A549 (cell line): ENCODE results near the gene P2RY1. TPM values are rescaled to one million over a fixed set of nuclear protein-coding genes. Genes with fewer than 3 reads are reported as not detected.

ENCODE experiments used
- ATAC-seq, 2 experiments: fragments of 200-7000 bp in 1 of 2; fragments of >200 bp in 1 of 2; cut with Nextera tagmentation in 1 of 2; cut with Tn5 transposase in 1 of 2; 3 replicates each; pipeline versions ENCODE4 v1.8.0 to v1.9.1; 2018 to 2020; ENCODE audit warnings: mild to moderate bottlenecking in 1 of 2, moderate library complexity in 1 of 2
- CTCF ChIA-PET: fragments of 300-600 bp; sonication (Branson Sonifier 250); formaldehyde crosslinking; extraction: SDS; loops from one replicate; lab custom pipeline; 2021; ENCODE audit warnings: antibody characterized with exemption, inconsistent platforms; lab: Yijun Ruan, JAX
- POLR2A ChIA-PET: fragments of 350-600 bp; formaldehyde crosslinking; extraction: SDS; loops from one replicate; lab custom pipeline; 2021; ENCODE audit warnings: antibody characterized with exemption, inconsistent platforms; lab: Yijun Ruan, JAX
- DNase-seq, 2 experiments: peaks; one replicate each; pipeline versions ENCODE4 v3.0.0 to v3.0.0-alpha.2; 2011 to 2016; ENCODE audit warnings: low read depth in 1 of 2, low spot score in 1 of 2
- FAIRE-seq: peaks from 2 replicates; lab custom pipeline; 2011; peaks lifted over from hg19 to GRCh38; lab: Jason Lieb, UNC
- H3K27ac ChIP-seq, 2 experiments: fragments of >200 bp; sonication (Bioruptor Twin); formaldehyde crosslinking; 3 replicates each; pipeline ENCODE4 v1.5.1; 2016 to 2017
- H3K4me1 ChIP-seq: fragments of >200 bp; sonication (Bioruptor Twin); formaldehyde crosslinking; 3 replicates; pipeline ENCODE4 v1.6.1; 2016
- H3K4me2 ChIP-seq: fragments of >200 bp; sonication (Bioruptor Twin); formaldehyde crosslinking; 3 replicates; pipeline ENCODE4 v1.6.1; 2016
- H3K4me3 ChIP-seq: fragments of >200 bp; sonication (Bioruptor Twin); formaldehyde crosslinking; 3 replicates; pipeline ENCODE4 v1.5.1; 2016
- H3K9me3 ChIP-seq: fragments of >200 bp; sonication (Bioruptor Twin); formaldehyde crosslinking; 3 replicates; pipeline ENCODE4 v1.6.1; 2016
- BHLHE40 ChIP-seq: IDR thresholded peaks from 2 replicates; pipeline ENCODE4 v1.6.1; 2012; ENCODE audit warnings: low read depth, low read length, inconsistent platforms
- CBX2 ChIP-seq: fragments of 200-600 bp; sonication (generic); IDR thresholded peaks from 2 replicates; pipeline ENCODE4 v1.6.1; 2016; ENCODE audit warnings: low read depth, mild to moderate bottlenecking, borderline replicate concordance
- CBX8 ChIP-seq: fragments of 200-600 bp; sonication (generic); IDR thresholded peaks from 2 replicates; pipeline ENCODE4 v1.6.1; 2016
- CEBPB ChIP-seq, 2 experiments: fragments of >200 bp in 1 of 2; sonication (Bioruptor Twin) in 1 of 2; formaldehyde crosslinking in 1 of 2; IDR thresholded peaks; 2 replicates each; pipeline ENCODE4 v1.6.1; 2012 to 2016
- EP300 ChIP-seq, 2 experiments: fragments of >200 bp; sonication (Bioruptor Twin); formaldehyde crosslinking; IDR thresholded peaks; 2 replicates in 1 of 2; 3 replicates in 1 of 2; pipeline ENCODE4 v1.6.1; 2016 to 2017
- ESRRA ChIP-seq: fragments of 150-350 bp; IDR thresholded peaks from 2 replicates; pipeline ENCODE4 v1.6.1; 2014; ENCODE audit warnings: mild to moderate bottlenecking, low read length, borderline replicate concordance
- GATA3 ChIP-seq: IDR thresholded peaks from 2 replicates; pipeline ENCODE4 v1.6.1; 2012; ENCODE audit warnings: borderline replicate concordance
- HOXB13 ChIP-seq: fragments of 250-450 bp; sonication (Bioruptor Pico); IDR thresholded peaks from 2 replicates; pipeline ENCODE4 v1.5.0; 2020; ENCODE audit warnings: low read depth, mild to moderate bottlenecking, moderate library complexity
- HOXB5 ChIP-seq: fragments of 250-450 bp; sonication (Bioruptor Pico); IDR thresholded peaks from 2 replicates; pipeline ENCODE4 v1.5.0; 2020; ENCODE audit warnings: mild to moderate bottlenecking, moderate library complexity
- JUNB ChIP-seq: fragments of >200 bp; sonication (Bioruptor Twin); formaldehyde crosslinking; IDR thresholded peaks from 2 replicates; pipeline ENCODE4 v1.6.1; 2016
- KDM1A ChIP-seq: fragments of 200-600 bp; sonication (generic); IDR thresholded peaks from 2 replicates; pipeline ENCODE4 v1.6.1; 2016; ENCODE audit warnings: low read depth, mild to moderate bottlenecking
- MYC ChIP-seq: IDR thresholded peaks from 2 replicates; pipeline ENCODE4 v1.6.1; 2012; ENCODE audit warnings: mild to moderate bottlenecking, inconsistent platforms, low read length, improper control_type of control experiment, borderline replicate concordance
- NR3C1 ChIP-seq: fragments of >200 bp; sonication (Bioruptor Twin); formaldehyde crosslinking; IDR thresholded peaks from 3 replicates; pipeline ENCODE4 v1.6.1; 2017
- POLR2A ChIP-seq: IDR thresholded peaks from 2 replicates; pipeline ENCODE4 v1.6.1; 2012; ENCODE audit warnings: mild to moderate bottlenecking, low read length
- RFX5 ChIP-seq: fragments of 450-650 bp; IDR thresholded peaks from 2 replicates; pipeline ENCODE4 v1.7.1; 2014; ENCODE audit warnings: antibody characterized with exemption, mild to moderate bottlenecking, moderate library complexity
- RNF2 ChIP-seq: fragments of 200-600 bp; sonication (generic); IDR thresholded peaks from 2 replicates; pipeline ENCODE4 v1.6.1; 2016; ENCODE audit warnings: low read depth, mild to moderate bottlenecking, antibody characterized with exemption, moderate library complexity, borderline replicate concordance
- TP53 ChIP-seq: fragments of 250-450 bp; sonication (Bioruptor Pico); IDR thresholded peaks from 2 replicates; pipeline ENCODE4 v1.5.0; 2021; ENCODE audit warnings: mild to moderate bottlenecking, moderate library complexity
- ZC3H11A ChIP-seq: fragments of 450-650 bp; IDR thresholded peaks from 2 replicates; pipeline ENCODE4 v1.6.1; 2014; ENCODE audit warnings: antibody characterized with exemption, mild to moderate bottlenecking
- ZFP36 ChIP-seq: fragments of 450-650 bp; IDR thresholded peaks from 2 replicates; pipeline ENCODE4 v1.6.1; 2014; ENCODE audit warnings: borderline replicate concordance; ENCODE audit not compliant: partially characterized antibody
- WGBS: methylation state at CpG from one replicate; pipeline ENCODE4 v1.1.6; 2017; ENCODE audit errors: missing lambda C conversion rate; 5-methylcytosine and 5-hydroxymethylcytosine counted together
- polyA plus RNA-seq, 4 experiments: library from polyadenylated mRNA; depleted of rRNA in 3 of 4; stranded (reverse); fragments of >200 nt; fragmentation: RNase III in 1 of 4; extraction: RNeasy Plus Mini Kit Qiagen cat#74134 plus additional on column Dnase treatment in 1 of 4; gene quantifications; 2 replicates in 3 of 4; 3 replicates in 1 of 4; pipeline ENCODE4 v1.2.3, GENCODE V29; 2011 to 2017
- TF ChIP-seq, protein P1 (sequence below): fragments of >200 bp; sonication (Bioruptor Twin); formaldehyde crosslinking; IDR thresholded peaks from 3 replicates; pipeline ENCODE4 v1.5.1; 2016
- TF ChIP-seq, protein P2 (sequence below): fragments of 250-450 bp; sonication (Bioruptor Pico); IDR thresholded peaks from 2 replicates; pipeline ENCODE4 v1.5.0; 2020; ENCODE audit warnings: low read depth, mild to moderate bottlenecking, moderate library complexity
- TF ChIP-seq, protein P3 (sequence below): IDR thresholded peaks from 2 replicates; pipeline ENCODE4 v1.6.1; 2012; ENCODE audit warnings: low read depth, borderline replicate concordance
- TF ChIP-seq, protein P4 (sequence below): fragments of 450-650 bp; IDR thresholded peaks from 2 replicates; pipeline ENCODE4 v1.6.1; 2014; ENCODE audit warnings: antibody characterized with exemption
- TF ChIP-seq, protein P5 (sequence below): fragments of >200 bp; sonication (Bioruptor Twin); formaldehyde crosslinking; IDR thresholded peaks from 3 replicates; pipeline ENCODE4 v1.6.1; 2016
- TF ChIP-seq, protein P6 (sequence below): fragments of 200-600 bp; sonication (generic); IDR thresholded peaks from 2 replicates; pipeline ENCODE4 v1.6.1; 2016; ENCODE audit warnings: antibody characterized with exemption, mild to moderate bottlenecking, moderate library complexity
- TF ChIP-seq, protein P7 (sequence below): fragments of 250-450 bp; sonication (Bioruptor Pico); IDR thresholded peaks from 2 replicates; pipeline ENCODE4 v1.5.0; 2021; ENCODE audit warnings: mild to moderate bottlenecking, moderate library complexity, borderline replicate concordance

Gene P2RY1
- polyA plus RNA-seq, 2 of the 4 experiments (the other 2 are of a cell fraction), result 0.17 to 0.35 TPM

DNA sequence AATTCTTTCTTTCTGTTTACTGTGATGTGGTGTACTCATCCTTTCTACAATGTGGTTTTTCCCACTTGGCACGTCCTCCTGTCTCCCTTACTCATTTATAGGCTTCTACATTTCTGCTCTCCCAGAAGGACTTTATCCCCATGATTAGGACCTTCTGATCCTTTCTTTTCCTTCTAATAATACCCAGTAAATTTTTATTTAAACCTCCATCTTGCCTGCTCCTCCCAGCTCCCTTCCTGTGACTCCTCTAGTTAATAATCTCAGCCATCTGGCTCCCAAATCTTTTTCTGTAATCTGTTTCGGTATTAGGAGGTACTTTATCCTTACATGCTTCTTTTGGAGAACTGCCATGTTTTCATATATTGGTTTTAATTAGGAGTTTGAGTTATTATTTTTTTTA lies 11.2 kb upstream of the P2RY1 start:
- ChIA-PET CTCF (no interaction called here), POLR2A (no interaction called here)
- no peak for TF ChIP-seq ZC3H11A
- TF ChIP-seq CBX8, result no peak
- TF ChIP-seq NR3C1, result no peak
- TF ChIP-seq, protein P1, sequence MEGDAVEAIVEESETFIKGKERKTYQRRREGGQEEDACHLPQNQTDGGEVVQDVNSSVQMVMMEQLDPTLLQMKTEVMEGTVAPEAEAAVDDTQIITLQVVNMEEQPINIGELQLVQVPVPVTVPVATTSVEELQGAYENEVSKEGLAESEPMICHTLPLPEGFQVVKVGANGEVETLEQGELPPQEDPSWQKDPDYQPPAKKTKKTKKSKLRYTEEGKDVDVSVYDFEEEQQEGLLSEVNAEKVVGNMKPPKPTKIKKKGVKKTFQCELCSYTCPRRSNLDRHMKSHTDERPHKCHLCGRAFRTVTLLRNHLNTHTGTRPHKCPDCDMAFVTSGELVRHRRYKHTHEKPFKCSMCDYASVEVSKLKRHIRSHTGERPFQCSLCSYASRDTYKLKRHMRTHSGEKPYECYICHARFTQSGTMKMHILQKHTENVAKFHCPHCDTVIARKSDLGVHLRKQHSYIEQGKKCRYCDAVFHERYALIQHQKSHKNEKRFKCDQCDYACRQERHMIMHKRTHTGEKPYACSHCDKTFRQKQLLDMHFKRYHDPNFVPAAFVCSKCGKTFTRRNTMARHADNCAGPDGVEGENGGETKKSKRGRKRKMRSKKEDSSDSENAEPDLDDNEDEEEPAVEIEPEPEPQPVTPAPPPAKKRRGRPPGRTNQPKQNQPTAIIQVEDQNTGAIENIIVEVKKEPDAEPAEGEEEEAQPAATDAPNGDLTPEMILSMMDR, result no peak
- TF ChIP-seq, protein P2, sequence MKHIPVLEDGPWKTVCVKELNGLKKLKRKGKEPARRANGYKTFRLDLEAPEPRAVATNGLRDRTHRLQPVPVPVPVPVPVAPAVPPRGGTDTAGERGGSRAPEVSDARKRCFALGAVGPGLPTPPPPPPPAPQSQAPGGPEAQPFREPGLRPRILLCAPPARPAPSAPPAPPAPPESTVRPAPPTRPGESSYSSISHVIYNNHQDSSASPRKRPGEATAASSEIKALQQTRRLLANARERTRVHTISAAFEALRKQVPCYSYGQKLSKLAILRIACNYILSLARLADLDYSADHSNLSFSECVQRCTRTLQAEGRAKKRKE (CRISPR knock-in tag), result no peak
- TF ChIP-seq CBX2, result no peak
- TF ChIP-seq ESRRA, result no peak
- TF ChIP-seq RNF2, result no peak
- TF ChIP-seq, protein P3, sequence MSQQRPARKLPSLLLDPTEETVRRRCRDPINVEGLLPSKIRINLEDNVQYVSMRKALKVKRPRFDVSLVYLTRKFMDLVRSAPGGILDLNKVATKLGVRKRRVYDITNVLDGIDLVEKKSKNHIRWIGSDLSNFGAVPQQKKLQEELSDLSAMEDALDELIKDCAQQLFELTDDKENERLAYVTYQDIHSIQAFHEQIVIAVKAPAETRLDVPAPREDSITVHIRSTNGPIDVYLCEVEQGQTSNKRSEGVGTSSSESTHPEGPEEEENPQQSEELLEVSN, result no peak
- TF ChIP-seq, protein P4, sequence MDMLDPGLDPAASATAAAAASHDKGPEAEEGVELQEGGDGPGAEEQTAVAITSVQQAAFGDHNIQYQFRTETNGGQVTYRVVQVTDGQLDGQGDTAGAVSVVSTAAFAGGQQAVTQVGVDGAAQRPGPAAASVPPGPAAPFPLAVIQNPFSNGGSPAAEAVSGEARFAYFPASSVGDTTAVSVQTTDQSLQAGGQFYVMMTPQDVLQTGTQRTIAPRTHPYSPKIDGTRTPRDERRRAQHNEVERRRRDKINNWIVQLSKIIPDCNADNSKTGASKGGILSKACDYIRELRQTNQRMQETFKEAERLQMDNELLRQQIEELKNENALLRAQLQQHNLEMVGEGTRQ, result no peak
- TF ChIP-seq ZFP36, result no peak
- TF ChIP-seq HOXB5, result no peak
- TF ChIP-seq BHLHE40, result no peak
- TF ChIP-seq CEBPB (IDR thresholded peaks at IDR 0.05), result no peak
- TF ChIP-seq, protein P5, sequence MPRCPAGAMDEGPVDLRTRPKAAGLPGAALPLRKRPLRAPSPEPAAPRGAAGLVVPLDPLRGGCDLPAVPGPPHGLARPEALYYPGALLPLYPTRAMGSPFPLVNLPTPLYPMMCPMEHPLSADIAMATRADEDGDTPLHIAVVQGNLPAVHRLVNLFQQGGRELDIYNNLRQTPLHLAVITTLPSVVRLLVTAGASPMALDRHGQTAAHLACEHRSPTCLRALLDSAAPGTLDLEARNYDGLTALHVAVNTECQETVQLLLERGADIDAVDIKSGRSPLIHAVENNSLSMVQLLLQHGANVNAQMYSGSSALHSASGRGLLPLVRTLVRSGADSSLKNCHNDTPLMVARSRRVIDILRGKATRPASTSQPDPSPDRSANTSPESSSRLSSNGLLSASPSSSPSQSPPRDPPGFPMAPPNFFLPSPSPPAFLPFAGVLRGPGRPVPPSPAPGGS, result no peak
- TF ChIP-seq MYC, result no peak
- no peak for TF ChIP-seq JUNB
- TF ChIP-seq HOXB13 (CRISPR knock-in tag), result no peak
- no peak for TF ChIP-seq GATA3
- TF ChIP-seq RFX5, result no peak
- Histone ChIP-seq H3K9me3 (no peaks in the 10 kb centered on the region), H3K4me3 (no peak overlapping the region), H3K4me2 (no peak overlapping the region), H3K4me1 (no peaks in the 10 kb centered on the region), H3K27ac (no peak overlapping the region)
- DNase-seq (no peak), ATAC-seq (no peak), FAIRE-seq (no peak)
- WGBS, result 30% methylated on average over 2 of the region's 2 CpGs

DNA sequence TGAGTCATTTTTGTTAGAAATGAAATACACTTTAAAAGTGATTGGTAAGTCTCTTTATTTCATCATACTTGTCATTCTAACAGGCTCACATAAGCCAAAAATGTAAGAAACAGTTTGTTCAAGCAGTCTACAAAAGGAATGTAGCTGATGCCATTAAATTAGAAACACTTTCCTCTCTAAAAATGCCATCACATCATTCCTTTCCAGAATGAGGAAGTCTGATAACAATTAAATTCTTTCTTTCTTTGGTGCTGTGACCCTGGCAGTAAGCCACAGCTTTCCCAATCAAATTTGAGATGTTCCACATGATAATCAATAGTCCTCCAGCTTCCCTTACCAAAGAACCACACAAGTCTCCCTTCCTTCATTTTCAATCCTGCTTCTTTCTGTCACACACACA lies 9.4 kb upstream of the P2RY1 start:
- H3K4me1 ChIP-seq, result no peaks in the 10 kb centered on the region
- no peak overlapping the region for H3K27ac ChIP-seq
- H3K4me3 ChIP-seq, result no peak overlapping the region
- ChIA-PET POLR2A (no interaction called here), CTCF (interaction anchor here (0.6 kb wide), 1 partner anchor 18 kb away, joined by 3 read pairs; no protein-coding TSS in a partner anchor)
- no peak for FAIRE-seq
- DNase-seq, result no peak
- no peaks in the 10 kb centered on the region for H3K9me3 ChIP-seq
- no peak overlapping the region for H3K4me2 ChIP-seq
- no peak for ATAC-seq
- TF ChIP-seq POLR2A, result no peak
- TF ChIP-seq, protein P1, result no peak
- TF ChIP-seq ZC3H11A, result no peak
- TF ChIP-seq, protein P6, sequence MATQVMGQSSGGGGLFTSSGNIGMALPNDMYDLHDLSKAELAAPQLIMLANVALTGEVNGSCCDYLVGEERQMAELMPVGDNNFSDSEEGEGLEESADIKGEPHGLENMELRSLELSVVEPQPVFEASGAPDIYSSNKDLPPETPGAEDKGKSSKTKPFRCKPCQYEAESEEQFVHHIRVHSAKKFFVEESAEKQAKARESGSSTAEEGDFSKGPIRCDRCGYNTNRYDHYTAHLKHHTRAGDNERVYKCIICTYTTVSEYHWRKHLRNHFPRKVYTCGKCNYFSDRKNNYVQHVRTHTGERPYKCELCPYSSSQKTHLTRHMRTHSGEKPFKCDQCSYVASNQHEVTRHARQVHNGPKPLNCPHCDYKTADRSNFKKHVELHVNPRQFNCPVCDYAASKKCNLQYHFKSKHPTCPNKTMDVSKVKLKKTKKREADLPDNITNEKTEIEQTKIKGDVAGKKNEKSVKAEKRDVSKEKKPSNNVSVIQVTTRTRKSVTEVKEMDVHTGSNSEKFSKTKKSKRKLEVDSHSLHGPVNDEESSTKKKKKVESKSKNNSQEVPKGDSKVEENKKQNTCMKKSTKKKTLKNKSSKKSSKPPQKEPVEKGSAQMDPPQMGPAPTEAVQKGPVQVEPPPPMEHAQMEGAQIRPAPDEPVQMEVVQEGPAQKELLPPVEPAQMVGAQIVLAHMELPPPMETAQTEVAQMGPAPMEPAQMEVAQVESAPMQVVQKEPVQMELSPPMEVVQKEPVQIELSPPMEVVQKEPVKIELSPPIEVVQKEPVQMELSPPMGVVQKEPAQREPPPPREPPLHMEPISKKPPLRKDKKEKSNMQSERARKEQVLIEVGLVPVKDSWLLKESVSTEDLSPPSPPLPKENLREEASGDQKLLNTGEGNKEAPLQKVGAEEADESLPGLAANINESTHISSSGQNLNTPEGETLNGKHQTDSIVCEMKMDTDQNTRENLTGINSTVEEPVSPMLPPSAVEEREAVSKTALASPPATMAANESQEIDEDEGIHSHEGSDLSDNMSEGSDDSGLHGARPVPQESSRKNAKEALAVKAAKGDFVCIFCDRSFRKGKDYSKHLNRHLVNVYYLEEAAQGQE, result no peak
- no peak for TF ChIP-seq CBX8
- no peak for TF ChIP-seq TP53
- TF ChIP-seq, protein P7, sequence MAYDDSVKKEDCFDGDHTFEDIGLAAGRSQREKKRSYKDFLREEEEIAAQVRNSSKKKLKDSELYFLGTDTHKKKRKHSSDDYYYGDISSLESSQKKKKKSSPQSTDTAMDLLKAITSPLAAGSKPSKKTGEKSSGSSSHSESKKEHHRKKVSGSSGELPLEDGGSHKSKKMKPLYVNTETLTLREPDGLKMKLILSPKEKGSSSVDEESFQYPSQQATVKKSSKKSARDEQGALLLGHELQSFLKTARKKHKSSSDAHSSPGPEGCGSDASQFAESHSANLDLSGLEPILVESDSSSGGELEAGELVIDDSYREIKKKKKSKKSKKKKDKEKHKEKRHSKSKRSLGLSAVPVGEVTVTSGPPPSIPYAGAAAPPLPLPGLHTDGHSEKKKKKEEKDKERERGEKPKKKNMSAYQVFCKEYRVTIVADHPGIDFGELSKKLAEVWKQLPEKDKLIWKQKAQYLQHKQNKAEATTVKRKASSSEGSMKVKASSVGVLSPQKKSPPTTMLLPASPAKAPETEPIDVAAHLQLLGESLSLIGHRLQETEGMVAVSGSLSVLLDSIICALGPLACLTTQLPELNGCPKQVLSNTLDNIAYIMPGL (CRISPR knock-in tag), result no peak
- TF ChIP-seq EP300 (IDR thresholded peaks at IDR 0.05), result no peak
- no peak for TF ChIP-seq KDM1A
